PC-3 (cell line): ENCODE measurements around the gene AMZ2.

Experiments used
- EZH2 ChIP-seq: fragments of 300-600 bp; sonication (generic); IDR thresholded peaks from one replicate; pipeline ENCODE4 v1.6.1; 2017; ENCODE audit warnings: antibody characterized with exemption, mild to moderate bottlenecking, low read length; ENCODE audit not compliant: unreplicated experiment
- EZH2phosphoT487 ChIP-seq: fragments of 300-600 bp; sonication (generic); IDR thresholded peaks from 2 replicates; pipeline ENCODE4 v1.6.1; 2018; ENCODE audit warnings: mild to moderate bottlenecking, antibody characterized with exemption, low read length, borderline replicate concordance
- TF ChIP-seq, protein P1 (sequence below): fragments of 300-600 bp; sonication (generic); conservative IDR thresholded peaks from 2 replicates; pipeline ENCODE4 v1.5.1; 2017; ENCODE audit warnings: antibody characterized with exemption, low read depth, mild to moderate bottlenecking, low read length

- TF ChIP-seq, protein P1, sequence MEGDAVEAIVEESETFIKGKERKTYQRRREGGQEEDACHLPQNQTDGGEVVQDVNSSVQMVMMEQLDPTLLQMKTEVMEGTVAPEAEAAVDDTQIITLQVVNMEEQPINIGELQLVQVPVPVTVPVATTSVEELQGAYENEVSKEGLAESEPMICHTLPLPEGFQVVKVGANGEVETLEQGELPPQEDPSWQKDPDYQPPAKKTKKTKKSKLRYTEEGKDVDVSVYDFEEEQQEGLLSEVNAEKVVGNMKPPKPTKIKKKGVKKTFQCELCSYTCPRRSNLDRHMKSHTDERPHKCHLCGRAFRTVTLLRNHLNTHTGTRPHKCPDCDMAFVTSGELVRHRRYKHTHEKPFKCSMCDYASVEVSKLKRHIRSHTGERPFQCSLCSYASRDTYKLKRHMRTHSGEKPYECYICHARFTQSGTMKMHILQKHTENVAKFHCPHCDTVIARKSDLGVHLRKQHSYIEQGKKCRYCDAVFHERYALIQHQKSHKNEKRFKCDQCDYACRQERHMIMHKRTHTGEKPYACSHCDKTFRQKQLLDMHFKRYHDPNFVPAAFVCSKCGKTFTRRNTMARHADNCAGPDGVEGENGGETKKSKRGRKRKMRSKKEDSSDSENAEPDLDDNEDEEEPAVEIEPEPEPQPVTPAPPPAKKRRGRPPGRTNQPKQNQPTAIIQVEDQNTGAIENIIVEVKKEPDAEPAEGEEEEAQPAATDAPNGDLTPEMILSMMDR: no peak
- TF ChIP-seq EZH2: no peak
- TF ChIP-seq EZH2phosphoT487: no peak
These were observed 46.8 kb downstream of the AMZ2 start for GRCh38 chr17:68294617-68295016.
